HG03378 (cell line): ENCODE measurements around the gene LAPTM4A.
"Not testable (repeated sequence)": the region's sequence is repeated elsewhere in the genome, so short reads cannot be mapped to it uniquely, and the experiment has no call there.

Experiments used
- ATAC-seq: cut with Tn5 transposase; IDR thresholded peaks from one replicate; pipeline ENCODE4 v1.9.1; 2021; ENCODE audit warnings: mild to moderate bottlenecking, moderate library complexity; ENCODE audit not compliant: unreplicated experiment

The LAPTM4A gene

GRCh38 chr2:20051532-20052228 lies at the start of gene LAPTM4A:
Gene LAPTM4A, minus strand, starts transcription at chr2:20051628. Its CDS starts 108 bp downstream, at chr2:20051520.
- peak; percentile 95 for ATAC-seq

GRCh38 chr2:20100711-20101110 lies 49.3 kb upstream of the LAPTM4A start:
- no peak for ATAC-seq

- ATAC-seq = no peak
These were observed 48.4 kb upstream of the LAPTM4A start for GRCh38 chr2:20099780-20100179.

GRCh38 chr2:20097889-20098714 lies 46.7 kb upstream of the LAPTM4A start:
- peak; percentile 93 for ATAC-seq

- no peak for ATAC-seq
These were observed 44.0 kb upstream of the LAPTM4A start for GRCh38 chr2:20095469-20095868.

- ATAC-seq = no peak
These were observed 43.5 kb upstream of the LAPTM4A start for GRCh38 chr2:20094955-20095354.

- ATAC-seq = no peak
These were observed 42.8 kb upstream of the LAPTM4A start for GRCh38 chr2:20094142-20094755.

GRCh38 chr2:20093263-20094141 lies 42.1 kb upstream of the LAPTM4A start:
- ATAC-seq = no peak

GRCh38 chr2:20092901-20093235 lies 41.4 kb upstream of the LAPTM4A start:
- ATAC-seq = no peak

GRCh38 chr2:20092226-20092900 lies 40.9 kb upstream of the LAPTM4A start:
- ATAC-seq = no peak

- ATAC-seq = no peak
These were observed 40.0 kb upstream of the LAPTM4A start for GRCh38 chr2:20091305-20091991.

GRCh38 chr2:20089715-20090464 lies 38.5 kb upstream of the LAPTM4A start:
- no peak for ATAC-seq

GRCh38 chr2:20085909-20086308 lies 34.5 kb upstream of the LAPTM4A start:
- not testable (repeated sequence) for ATAC-seq

- ATAC-seq = not testable (repeated sequence)
These were observed 31.4 kb upstream of the LAPTM4A start for GRCh38 chr2:20082812-20083211.

- no peak for ATAC-seq
These were observed 30.4 kb upstream of the LAPTM4A start for GRCh38 chr2:20081841-20082240.

GRCh38 chr2:20080839-20081415 lies 29.5 kb upstream of the LAPTM4A start:
- ATAC-seq = no peak

GRCh38 chr2:20080428-20080827 lies 29.0 kb upstream of the LAPTM4A start:
- no peak for ATAC-seq

GRCh38 chr2:20079546-20080115 lies 28.2 kb upstream of the LAPTM4A start:
- ATAC-seq = no peak
